ENCODE measurements around the gene MAGI2. TPM values are rescaled to one million over a fixed set of nuclear protein-coding genes. Genes with fewer than 3 reads are reported as not detected.

MAGI2 gene
- total RNA-seq, 1 donor from 2014 or later, result 64.2 TPM

DNA sequence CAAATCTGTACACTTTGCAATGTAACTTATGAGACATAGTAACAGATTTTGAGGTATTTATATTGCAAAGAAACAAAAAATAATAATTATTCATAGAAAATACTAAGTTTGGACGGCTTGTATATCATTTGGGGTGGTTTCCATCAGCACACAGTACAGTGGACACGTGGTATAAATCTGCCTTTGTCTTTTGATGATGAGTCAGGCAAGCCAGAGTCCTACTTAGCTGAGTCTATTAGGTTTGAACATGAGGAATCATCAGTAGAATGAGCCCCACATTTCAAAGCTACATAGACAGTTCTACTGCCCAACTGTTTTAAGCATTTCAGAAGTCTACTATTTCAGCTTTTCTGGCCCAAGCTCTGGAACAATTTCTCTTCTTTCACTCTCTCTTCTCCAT lies 851.7 kb downstream of the MAGI2 start:
- H3K36me3 Mint-ChIP-seq (ENCODE audit: unreplicated experiment), result no peaks in the 10 kb centered on the region
- no peak for DNase-seq
- no peak overlapping the region for H3K27ac Mint-ChIP-seq (ENCODE audit: unreplicated experiment)
- no peaks in the 10 kb centered on the region for H3K4me1 Mint-ChIP-seq (ENCODE audit: low read depth, unreplicated experiment)
- no peak overlapping the region for H3K4me3 Mint-ChIP-seq (ENCODE audit: unreplicated experiment)
- TF ChIP-seq, protein P1, sequence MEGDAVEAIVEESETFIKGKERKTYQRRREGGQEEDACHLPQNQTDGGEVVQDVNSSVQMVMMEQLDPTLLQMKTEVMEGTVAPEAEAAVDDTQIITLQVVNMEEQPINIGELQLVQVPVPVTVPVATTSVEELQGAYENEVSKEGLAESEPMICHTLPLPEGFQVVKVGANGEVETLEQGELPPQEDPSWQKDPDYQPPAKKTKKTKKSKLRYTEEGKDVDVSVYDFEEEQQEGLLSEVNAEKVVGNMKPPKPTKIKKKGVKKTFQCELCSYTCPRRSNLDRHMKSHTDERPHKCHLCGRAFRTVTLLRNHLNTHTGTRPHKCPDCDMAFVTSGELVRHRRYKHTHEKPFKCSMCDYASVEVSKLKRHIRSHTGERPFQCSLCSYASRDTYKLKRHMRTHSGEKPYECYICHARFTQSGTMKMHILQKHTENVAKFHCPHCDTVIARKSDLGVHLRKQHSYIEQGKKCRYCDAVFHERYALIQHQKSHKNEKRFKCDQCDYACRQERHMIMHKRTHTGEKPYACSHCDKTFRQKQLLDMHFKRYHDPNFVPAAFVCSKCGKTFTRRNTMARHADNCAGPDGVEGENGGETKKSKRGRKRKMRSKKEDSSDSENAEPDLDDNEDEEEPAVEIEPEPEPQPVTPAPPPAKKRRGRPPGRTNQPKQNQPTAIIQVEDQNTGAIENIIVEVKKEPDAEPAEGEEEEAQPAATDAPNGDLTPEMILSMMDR (IDR thresholded peaks at IDR 0.05; ENCODE audit: partially characterized antibody, unreplicated experiment), result no peak
- no peaks in the 10 kb centered on the region for H3K27me3 Mint-ChIP-seq (ENCODE audit: unreplicated experiment)
- H3K9me3 Mint-ChIP-seq (ENCODE audit: unreplicated experiment), result no peaks in the 10 kb centered on the region

DNA sequence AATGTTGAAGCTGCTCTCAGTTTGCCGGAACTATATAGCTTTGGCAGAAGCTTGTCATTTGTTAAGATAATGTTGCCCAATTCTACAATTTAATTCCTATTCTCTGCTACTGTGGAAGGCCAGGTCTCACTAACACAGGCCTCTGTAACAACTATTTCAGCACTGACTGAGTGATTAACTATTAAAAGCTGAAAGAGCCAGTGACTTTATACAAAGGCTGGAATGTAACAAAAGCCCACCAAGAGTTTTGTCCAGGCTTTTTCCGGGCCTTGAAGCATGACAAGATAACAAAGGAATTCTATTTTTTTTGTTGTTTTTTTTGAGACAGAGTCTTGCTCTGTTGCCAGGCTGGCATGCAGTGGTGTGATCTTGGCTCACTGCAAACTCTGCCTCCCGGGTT lies 859.3 kb downstream of the MAGI2 start:
- TF ChIP-seq, protein P1 (IDR thresholded peaks at IDR 0.05; ENCODE audit: partially characterized antibody, unreplicated experiment), result no peak
- Mint-ChIP-seq H3K36me3 (ENCODE audit: unreplicated experiment) (no peaks in the 10 kb centered on the region), H3K4me3 (ENCODE audit: unreplicated experiment) (no peak overlapping the region), H3K27ac (ENCODE audit: unreplicated experiment) (no peak overlapping the region), H3K9me3 (ENCODE audit: unreplicated experiment) (no peaks in the 10 kb centered on the region), H3K4me1 (ENCODE audit: low read depth, unreplicated experiment) (peaks cover 13% of the 10 kb centered on the region), H3K27me3 (ENCODE audit: unreplicated experiment) (no peaks in the 10 kb centered on the region)
- no peak for DNase-seq

DNA sequence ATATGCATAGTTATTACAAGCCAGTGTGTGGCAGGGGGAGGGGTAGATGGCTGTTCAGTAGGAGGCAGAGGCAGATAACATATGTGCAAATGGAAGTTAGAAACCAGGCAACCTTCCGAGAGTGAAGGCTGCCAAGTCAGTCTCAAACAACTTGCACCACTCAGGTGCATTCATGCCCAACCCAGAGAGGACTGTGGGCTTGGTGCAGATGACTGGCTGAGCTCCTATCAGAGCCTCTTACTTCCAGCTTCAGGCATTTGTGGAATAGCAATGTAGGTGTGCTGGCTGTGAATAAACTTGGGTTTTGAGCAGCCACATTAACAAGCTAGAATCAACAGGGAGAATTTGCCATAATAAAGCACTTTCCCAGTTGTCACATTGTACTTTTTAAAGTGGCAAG lies 865.1 kb downstream of the MAGI2 start:
- Mint-ChIP-seq H3K9me3 (ENCODE audit: unreplicated experiment) (no peaks in the 10 kb centered on the region), H3K27ac (ENCODE audit: unreplicated experiment) (no peak overlapping the region), H3K4me1 (ENCODE audit: low read depth, unreplicated experiment) (peaks cover 14% of the 10 kb centered on the region), H3K4me3 (ENCODE audit: unreplicated experiment) (no peak overlapping the region), H3K36me3 (ENCODE audit: unreplicated experiment) (no peaks in the 10 kb centered on the region), H3K27me3 (ENCODE audit: unreplicated experiment) (no peaks in the 10 kb centered on the region)
- TF ChIP-seq, protein P1 (IDR thresholded peaks at IDR 0.05; ENCODE audit: partially characterized antibody, unreplicated experiment), result no peak
- DNase-seq, result no peak

DNA sequence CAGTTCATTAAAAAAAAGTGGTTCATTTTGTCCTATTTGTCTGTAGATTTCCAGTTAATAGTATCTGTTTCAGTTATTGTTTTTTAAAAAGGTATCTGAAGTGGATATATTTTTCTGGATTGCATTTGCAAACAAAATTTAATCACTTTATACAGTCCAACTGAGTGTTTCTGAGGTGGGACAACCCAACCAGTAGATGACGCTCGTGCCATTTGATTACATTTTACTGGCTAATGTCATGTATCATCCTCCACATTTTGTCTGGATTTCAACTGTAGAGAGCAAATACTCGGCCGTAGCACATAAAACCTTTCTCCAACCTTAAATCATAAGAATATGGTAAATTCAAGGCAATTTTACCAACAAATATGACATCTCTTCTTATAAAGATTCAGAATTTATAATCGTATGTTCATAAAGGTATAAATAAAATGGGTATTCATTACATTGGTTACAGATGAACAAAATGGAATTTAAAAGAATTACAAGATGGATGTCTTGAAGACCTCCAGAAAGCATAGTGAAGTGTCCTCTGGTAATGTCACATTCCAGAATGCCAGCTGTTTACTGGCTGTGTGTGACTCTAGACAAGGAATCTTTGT lies 865.9 kb downstream of the MAGI2 start:
- no peak for DNase-seq
- no peaks in the 10 kb centered on the region for H3K36me3 Mint-ChIP-seq (ENCODE audit: unreplicated experiment)
- TF ChIP-seq, protein P1 (IDR thresholded peaks at IDR 0.05; ENCODE audit: partially characterized antibody, unreplicated experiment), result no peak
- H3K4me3 Mint-ChIP-seq (ENCODE audit: unreplicated experiment), result no peak overlapping the region
- H3K4me1 Mint-ChIP-seq (ENCODE audit: low read depth, unreplicated experiment), result peaks cover 12% of the 10 kb centered on the region
- no peaks in the 10 kb centered on the region for H3K27me3 Mint-ChIP-seq (ENCODE audit: unreplicated experiment)
- H3K9me3 Mint-ChIP-seq (ENCODE audit: unreplicated experiment), result no peaks in the 10 kb centered on the region
- H3K27ac Mint-ChIP-seq (ENCODE audit: unreplicated experiment), result no peak overlapping the region

DNA sequence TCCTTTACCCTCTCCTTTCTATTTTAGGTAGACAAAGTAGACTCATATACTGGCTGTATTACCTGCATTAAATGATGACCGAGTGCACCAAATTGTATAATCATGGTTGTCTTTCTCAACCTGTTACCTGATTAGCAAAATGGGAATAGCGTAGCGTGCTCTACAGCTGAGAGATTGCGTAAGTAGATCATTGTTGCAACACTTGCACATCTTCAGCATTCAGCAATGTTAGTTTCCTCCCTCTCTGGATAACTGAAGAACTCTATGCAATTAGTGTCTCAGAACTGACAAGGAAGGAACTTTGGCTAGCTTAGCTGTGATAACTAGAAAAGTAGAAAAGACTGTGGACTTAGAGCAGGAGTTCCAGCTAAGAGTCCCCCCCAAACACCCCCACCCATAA lies 867.5 kb downstream of the MAGI2 start:
- no peak for DNase-seq
- H3K36me3 Mint-ChIP-seq (ENCODE audit: unreplicated experiment), result no peaks in the 10 kb centered on the region
- no peak overlapping the region for H3K4me3 Mint-ChIP-seq (ENCODE audit: unreplicated experiment)
- no peak overlapping the region for H3K27ac Mint-ChIP-seq (ENCODE audit: unreplicated experiment)
- H3K27me3 Mint-ChIP-seq (ENCODE audit: unreplicated experiment), result no peaks in the 10 kb centered on the region
- no peaks in the 10 kb centered on the region for H3K9me3 Mint-ChIP-seq (ENCODE audit: unreplicated experiment)
- TF ChIP-seq, protein P1 (IDR thresholded peaks at IDR 0.05; ENCODE audit: partially characterized antibody, unreplicated experiment), result no peak
- H3K4me1 Mint-ChIP-seq (ENCODE audit: low read depth, unreplicated experiment), result peaks cover 4% of the 10 kb centered on the region

Data from glutamatergic neuron (in vitro differentiated cells).